Adrenal gland (tissue), 12 donors: ENCODE data around the gene TBC1D13. TPM values are rescaled to one million over a fixed set of nuclear protein-coding genes. Genes with fewer than 3 reads are reported as not detected.

Experiments used
- DNase-seq, 7 donors: peaks; one replicate each; pipeline ENCODE4 v3.0.0-alpha.2; 2019 to 2020
- H3K27ac ChIP-seq, 5 donors: fragments of 200-600 bp; sonication (generic) in 4 of 5; 1 replicate in 3 of 5; 2 replicates in 2 of 5; pipeline versions ENCODE4 v1.5.1 to v1.8.0; 2016 to 2020; ENCODE audit warnings: mild to moderate bottlenecking in 1 of 5
- H3K27me3 ChIP-seq: fragments of 200-600 bp; 2 replicates; pipeline ENCODE4 v1.8.0; 2021
- H3K36me3 ChIP-seq, 2 donors: fragments of 200-600 bp; replicated peaks in 1 of 2; 1 replicate in 1 of 2; 2 replicates in 1 of 2; pipeline versions ENCODE4 v1.5.1 to v1.8.0; 2018 to 2022
- H3K4me1 ChIP-seq, 2 donors: fragments of 200-600 bp; replicated peaks in 1 of 2; 1 replicate in 1 of 2; 2 replicates in 1 of 2; pipeline versions ENCODE4 v1.5.1 to v1.8.0; 2018 to 2021
- H3K4me3 ChIP-seq, 4 donors: fragments of 200-600 bp; sonication (generic) in 3 of 4; one replicate each; pipeline ENCODE4 v1.5.1; 2016 to 2018
- H3K9me3 ChIP-seq, 3 donors: fragments of 200-600 bp; sonication (generic) in 1 of 3; replicated peaks in 1 of 3; 1 replicate in 2 of 3; 2 replicates in 1 of 3; pipeline versions ENCODE4 v1.5.1 to v1.8.0; 2016 to 2021
- CTCF ChIP-seq, 6 experiments: fragments of 450-650 bp in 4 of 6; fragments of 200-600 bp in 2 of 6; sonication (generic) in 1 of 6; IDR thresholded peaks; 1 replicate in 5 of 6; 2 replicates in 1 of 6; pipeline versions ENCODE4 v1.5.1 to v1.8.0; 2016 to 2021; ENCODE audit warnings: antibody characterized with exemption in 6 of 6, mild to moderate bottlenecking in 2 of 6, moderate library complexity in 1 of 6
- POLR2A ChIP-seq, 2 donors: fragments of 450-650 bp; IDR thresholded peaks; one replicate each; pipeline ENCODE4 v1.6.1; 2017; ENCODE audit warnings: antibody characterized with exemption in 2 of 2, mild to moderate bottlenecking in 2 of 2, moderate library complexity in 1 of 2
- WGBS, 4 donors: extraction: QIAGEN DNeasy Blood & Tissue Kit in 2 of 4; methylation state at CpG; one replicate each; pipeline versions ENCODE4 v1.1.5 to v1.1.7; 2013 to 2017; 5-methylcytosine and 5-hydroxymethylcytosine counted together
- intact Hi-C, 2 donors: fragments of 100-400 bp; cut with DNase I; formaldehyde crosslinking; loops; one replicate each; pipeline versions ENCODE4 v1.14.1 to v1.15.0; 2022 to 2023
- polyA plus RNA-seq, 3 donors: library from polyadenylated mRNA; stranded (reverse); fragments of 200-250 nt in 2 of 3; fragments of 350-450 nt in 1 of 3; fragmentation: Illumina TruSeq in 1 of 3; extraction: RNeasy Lipid Tissue Mini Kit (QIAGEN cat#74804) in 1 of 3; gene quantifications; one replicate each; pipeline ENCODE4 v1.2.3, GENCODE V29; 2013 to 2014
- total RNA-seq, 9 donors: library from RNA; depleted of rRNA in 4 of 9; stranded (reverse); fragments of >200 nt in 4 of 9; fragments of 120-200 nt in 1 of 9; fragmentation: NEBNext Ultra II Directional in 1 of 9; extraction: Animal tissue kit (Norgen Biotek cat#: 25700) in 1 of 9; gene quantifications; one replicate each; pipeline versions ENCODE4 v1.1.0 to v1.2.4, GENCODE V29; 2013 to 2023
- donor health status: healthy with polysubstance abuse.
- donor health status: Bipolar disorder and iron deficiency.
- donor health status: DM: yes; HTN: yes; CAD: no.
- donor health status: DM: no; HTN: no; CAD: no.
- donor health status: DM: no; HTN: no; CAD: no.
- donor health status: DM: yes; HTN: yes; CAD: no.

The TBC1D13 gene
- total and polyA plus RNA-seq, 12 donors, result 15.9 to 72.7 (median 29.0) TPM

- WGBS, 4 donors, result 91 to 95% (median 93%) methylated on average over 10 of the region's 10 CpGs
- TF ChIP-seq POLR2A (IDR thresholded peaks at IDR 0.05) (no peak), CTCF (IDR thresholded peaks at IDR 0.05) (no peak)
Observed at GRCh38 chr9:128833696-128834095, 46.6 kb downstream of the TBC1D13 start.

GRCh38 chr9:128835246-128836210 lies 48.5 kb downstream of the TBC1D13 start:
- no peak for TF ChIP-seq POLR2A (IDR thresholded peaks at IDR 0.05)
- no peak for TF ChIP-seq CTCF (IDR thresholded peaks at IDR 0.05)
- H3K36me3 ChIP-seq, result no peaks in the 10 kb centered on the region
- no peaks in the 10 kb centered on the region for H3K9me3 ChIP-seq
- no peaks in the 10 kb centered on the region for H3K4me1 ChIP-seq
- intact Hi-C loops, result no loop called here
- H3K4me3 ChIP-seq, result no peak overlapping the region
- 92 to 96% (median 93%) methylated on average over 17 to 28 of the region's 28 CpGs for WGBS, 4 donors
- H3K27me3 ChIP-seq, result no peaks in the 10 kb centered on the region
- no peak overlapping the region for H3K27ac ChIP-seq
- peak in 1 of 7 donors; percentile 11 for DNase-seq

More at GRCh38 chr9:128833696-128834095, 46.6 kb downstream of the TBC1D13 start:
- DNase-seq, result peak in 1 of 7 donors; percentile 7
- Histone ChIP-seq H3K4me1 (peaks cover 6 to 10% of the 10 kb centered on the region in 2 donors), H3K27me3 (no peaks in the 10 kb centered on the region), H3K36me3 (no peaks in the 10 kb centered on the region), H3K9me3 (no peaks in the 10 kb centered on the region), H3K27ac (no peak overlapping the region), H3K4me3 (no peak overlapping the region)
- intact Hi-C loops, result no loop called here

- Histone ChIP-seq H3K4me3 (no peak overlapping the region), H3K4me1 (no peaks in the 10 kb centered on the region), H3K27ac (no peak overlapping the region), H3K27me3 (no peaks in the 10 kb centered on the region), H3K9me3 (no peaks in the 10 kb centered on the region), H3K36me3 (no peaks in the 10 kb centered on the region)
- whole genome bisulfite sequencing, 4 donors, result 90 to 92% (median 92%) methylated on average over 10 to 14 of the region's 14 CpGs
- TF ChIP-seq POLR2A (IDR thresholded peaks at IDR 0.05) (no peak), CTCF (IDR thresholded peaks at IDR 0.05) (no peak)
- intact Hi-C loops, result no loop called here
- no peak for DNase-seq
Observed at GRCh38 chr9:128836509-128837145, 49.6 kb downstream of the TBC1D13 start.

GRCh38 chr9:128838338-128838737 lies 51.3 kb downstream of the TBC1D13 start:
- TF ChIP-seq CTCF (IDR thresholded peaks at IDR 0.05) (no peak), POLR2A (IDR thresholded peaks at IDR 0.05) (no peak)
- DNase-seq, result no peak
- no peaks in the 10 kb centered on the region for H3K36me3 ChIP-seq
- no peak overlapping the region for H3K27ac ChIP-seq
- no peaks in the 10 kb centered on the region for H3K9me3 ChIP-seq
- intact Hi-C loops, result no loop called here
- H3K4me1 ChIP-seq, result no peaks in the 10 kb centered on the region
- H3K27me3 ChIP-seq, result no peaks in the 10 kb centered on the region
- no peak overlapping the region for H3K4me3 ChIP-seq
- 78 to 100% (median 85%) methylated on average over 1 to 3 of the region's 3 CpGs for WGBS, 4 donors
